SK-N-SH (cell line): ENCODE results near the gene TMX4. TPM values are rescaled to one million over a fixed set of nuclear protein-coding genes. Genes with fewer than 3 reads are reported as not detected.

ENCODE experiments used
- CTCF ChIA-PET: fragments of 300-600, 350-600 bp; formaldehyde crosslinking; extraction: SDS; loops from one replicate; lab custom pipeline; 2021; lab: Yijun Ruan, JAX
- POLR2A ChIA-PET: fragments of 350-600 bp; sonication (Branson Sonifier 250); formaldehyde crosslinking; extraction: SDS; loops from one replicate; lab custom pipeline; 2020; ENCODE audit warnings: antibody characterized with exemption, inconsistent platforms; lab: Yijun Ruan, JAX
- DNase-seq: peaks from one replicate; pipeline ENCODE4 v3.0.0; 2012
- H2AFZ ChIP-seq: fragments of 200-600 bp; sonication (generic); 2 replicates; pipeline ENCODE4 v1.8.1; 2016; ENCODE audit warnings: antibody characterized with exemption, mild to moderate bottlenecking, low read depth
- H3F3A ChIP-seq: fragments of 200-600 bp; sonication (generic); replicated peaks from 2 replicates; pipeline ENCODE3; 2016; ENCODE audit warnings: antibody characterized with exemption, mild to moderate bottlenecking; ENCODE audit not compliant: insufficient read depth
- H3K27ac ChIP-seq, 2 experiments: fragments of 200-500 bp in 1 of 2; fragments of 200-600 bp in 1 of 2; sonication (Bioruptor generic) in 1 of 2; sonication (generic), shearing (Covaris generic) in 1 of 2; 2 replicates each; pipeline versions ENCODE4 v1.5.1 to v1.6.1; 2014 to 2016; ENCODE audit warnings: low read depth in 2 of 2, inconsistent platforms in 1 of 2, low read length in 1 of 2, mild to moderate bottlenecking in 1 of 2, mixed read lengths in 1 of 2
- H3K27me3 ChIP-seq: fragments of 200-600 bp; sonication (generic), shearing (Covaris generic); 2 replicates; pipeline ENCODE4 v1.6.1; 2016; ENCODE audit warnings: mixed run types; ENCODE audit not compliant: insufficient read depth
- H3K36me3 ChIP-seq, 2 experiments: fragments of 200-500 bp in 1 of 2; fragments of 200-600 bp in 1 of 2; sonication (Bioruptor generic) in 1 of 2; sonication (generic) in 1 of 2; replicated peaks in 1 of 2; 2 replicates each; pipeline versions ENCODE3 to v1.5.1; 2014 to 2016; ENCODE audit warnings: low read length in 1 of 2, mild to moderate bottlenecking in 1 of 2; ENCODE audit not compliant: insufficient read depth in 2 of 2, control insufficient read depth in 1 of 2
- H3K4me1 ChIP-seq, 2 experiments: fragments of 200-500 bp in 1 of 2; fragments of 200-600 bp in 1 of 2; sonication (Bioruptor generic) in 1 of 2; sonication (generic), shearing (Covaris generic) in 1 of 2; 2 replicates each; pipeline versions ENCODE4 v1.5.1 to v1.6.1; 2014 to 2016; ENCODE audit warnings: low read depth in 1 of 2, low read length in 1 of 2, mixed run types in 1 of 2; ENCODE audit not compliant: insufficient read depth in 2 of 2, control insufficient read depth in 1 of 2
- H3K4me2 ChIP-seq: fragments of 200-600 bp; sonication (generic), shearing (Covaris generic); 2 replicates; pipeline ENCODE4 v1.6.1; 2017; ENCODE audit warnings: mixed run types
- H3K4me3 ChIP-seq, 2 experiments: fragments of 200-500 bp in 1 of 2; fragments of 200-600 bp in 1 of 2; sonication (Bioruptor generic) in 1 of 2; sonication (generic), shearing (Covaris generic) in 1 of 2; 2 replicates each; pipeline versions ENCODE4 v1.5.1 to v1.8.1; 2014 to 2016; ENCODE audit warnings: low read depth in 2 of 2, inconsistent platforms in 1 of 2, low read length in 1 of 2, mild to moderate bottlenecking in 1 of 2, mixed read lengths in 1 of 2, moderate library complexity in 1 of 2
- H3K79me2 ChIP-seq: fragments of 200-600 bp; sonication (generic); 2 replicates; pipeline ENCODE4 v1.8.1; 2017; ENCODE audit warnings: mild to moderate bottlenecking; ENCODE audit not compliant: insufficient read depth
- H3K9ac ChIP-seq: fragments of 200-600 bp; sonication (generic); 2 replicates; pipeline ENCODE4 v1.6.1; 2017; ENCODE audit warnings: mixed run types
- H3K9me2 ChIP-seq: fragments of 200-600 bp; sonication (generic); 2 replicates; pipeline ENCODE4 v1.6.1; 2017; ENCODE audit warnings: mixed run types
- H3K9me3 ChIP-seq: fragments of 200-600 bp; sonication (generic); 2 replicates; pipeline ENCODE4 v1.6.1; 2017; ENCODE audit warnings: mixed run types, mild to moderate bottlenecking, moderate library complexity
- H4K20me1 ChIP-seq: fragments of 200-600 bp; sonication (generic); 2 replicates; pipeline ENCODE4 v1.6.1; 2017; ENCODE audit warnings: mild to moderate bottlenecking, mixed run types; ENCODE audit not compliant: insufficient read depth
- CTCF ChIP-seq: fragments of 200-600 bp; sonication (generic); IDR thresholded peaks from 2 replicates; pipeline ENCODE4 v1.6.1; 2017; ENCODE audit warnings: antibody characterized with exemption, mild to moderate bottlenecking, moderate library complexity
- EP300 ChIP-seq, 2 experiments: IDR thresholded peaks; 2 replicates each; pipeline versions ENCODE4 v1.4.0 to v1.6.1; 2012; ENCODE audit warnings: borderline replicate concordance in 1 of 2, low read depth in 1 of 2, low read length in 1 of 2
- FOSL2 ChIP-seq: IDR thresholded peaks from 2 replicates; pipeline ENCODE4 v1.4.0; 2012; ENCODE audit warnings: low read depth, mild to moderate bottlenecking, moderate library complexity, borderline replicate concordance
- FOXJ3 ChIP-seq: sonication (generic); formaldehyde crosslinking; IDR thresholded peaks from 2 replicates; pipeline ENCODE4 v1.5.1; 2020; ENCODE audit warnings: mild to moderate bottlenecking, missing genetic modification reagents
- GABPA ChIP-seq: IDR thresholded peaks from 2 replicates; pipeline ENCODE4 v1.4.0; 2012; ENCODE audit warnings: low read depth, mild to moderate bottlenecking
- GATA2 ChIP-seq: sonication (generic); formaldehyde crosslinking; IDR thresholded peaks from 2 replicates; pipeline ENCODE4 v1.5.0; 2020; ENCODE audit warnings: mild to moderate bottlenecking, missing genetic modification reagents
- JUND ChIP-seq: IDR thresholded peaks from 2 replicates; pipeline ENCODE4 v1.4.0; 2012
- MXI1 ChIP-seq: IDR thresholded peaks from 2 replicates; pipeline ENCODE4 v1.6.1; 2012; ENCODE audit warnings: mild to moderate bottlenecking, low read depth, low read length, improper control_type of control experiment
- POLR2AphosphoS5 ChIP-seq: IDR thresholded peaks from 2 replicates; pipeline ENCODE4 v1.6.1; 2012; ENCODE audit warnings: low read depth, low read length
- RAD21 ChIP-seq: IDR thresholded peaks from 2 replicates; pipeline ENCODE4 v1.6.1; 2012; ENCODE audit warnings: mild to moderate bottlenecking, low read length
- RCOR1 ChIP-seq: fragments of 150-350 bp; IDR thresholded peaks from 2 replicates; pipeline ENCODE4 v1.6.1; 2017; ENCODE audit warnings: antibody characterized with exemption, low read length
- SMC3 ChIP-seq: IDR thresholded peaks from 2 replicates; pipeline ENCODE4 v1.6.1; 2012; ENCODE audit warnings: low read depth, low read length, improper control_type of control experiment
- TEAD4 ChIP-seq: IDR thresholded peaks from 2 replicates; pipeline ENCODE4 v1.4.0; 2012; ENCODE audit warnings: mild to moderate bottlenecking, borderline replicate concordance; ENCODE audit not compliant: insufficient read depth
- USF1 ChIP-seq: IDR thresholded peaks from 2 replicates; pipeline ENCODE4 v1.4.0; 2012; ENCODE audit warnings: low read depth, borderline replicate concordance
- USF2 ChIP-seq: fragments of 150-350 bp; IDR thresholded peaks from 2 replicates; pipeline ENCODE4 v1.6.1; 2017; ENCODE audit warnings: antibody characterized with exemption, low read length, low read depth, borderline replicate concordance
- YY1 ChIP-seq: IDR thresholded peaks from 2 replicates; pipeline ENCODE4 v1.4.0; 2012; ENCODE audit warnings: low read depth, mild to moderate bottlenecking
- WGBS: methylation state at CpG from one replicate; pipeline ENCODE4 v1.1.6; 2017; ENCODE audit warnings: low lambda C conversion rate; 5-methylcytosine and 5-hydroxymethylcytosine counted together
- polyA plus RNA-seq, 3 experiments: library from polyadenylated mRNA; depleted of rRNA; stranded (reverse); fragments of >200 nt; gene quantifications; 2 replicates each; pipeline ENCODE4 v1.2.3, GENCODE V29; 2012
- TF ChIP-seq, protein P1 (sequence below): fragments of 150-350 bp; IDR thresholded peaks from 2 replicates; pipeline ENCODE4 v1.6.1; 2016; ENCODE audit warnings: mild to moderate bottlenecking, low read depth, low read length
- TF ChIP-seq, protein P2 (sequence below): IDR thresholded peaks from 2 replicates; pipeline ENCODE4 v1.4.0; 2012; ENCODE audit warnings: low read depth
- TF ChIP-seq, protein P3 (sequence below): IDR thresholded peaks from 2 replicates; pipeline ENCODE4 v1.4.0; 2012; ENCODE audit warnings: low read depth, borderline replicate concordance

Gene TMX4
- polyA plus RNA-seq, 1 of the 3 experiments (the other 2 are of a cell fraction): 10.9 TPM

- Histone ChIP-seq H3K4me1 (no peaks in the 10 kb centered on the region; a peak in 2 of 4 replicates), H3K36me3 (peaks cover 19 to 75% of the 10 kb centered on the region in 2 experiments), H2AFZ (no peak overlapping the region), H4K20me1 (no peaks in the 10 kb centered on the region), H3F3A (no peaks in the 10 kb centered on the region), H3K27ac (no peak overlapping the region), H3K9me3 (no peaks in the 10 kb centered on the region), H3K79me2 (no peaks in the 10 kb centered on the region), H3K9me2 (no peaks in the 10 kb centered on the region)
- WGBS: 100% methylated on average over 2 of the region's 2 CpGs
- CTCF ChIA-PET: interaction anchor here (0.6 to 5.9 kb wide), 4 partner anchors 35 to 1088 kb away, joined by 3 to 45 read pairs (median 12); no protein-coding TSS in a partner anchor
- no peak for DNase-seq
- TF ChIP-seq, protein P1, sequence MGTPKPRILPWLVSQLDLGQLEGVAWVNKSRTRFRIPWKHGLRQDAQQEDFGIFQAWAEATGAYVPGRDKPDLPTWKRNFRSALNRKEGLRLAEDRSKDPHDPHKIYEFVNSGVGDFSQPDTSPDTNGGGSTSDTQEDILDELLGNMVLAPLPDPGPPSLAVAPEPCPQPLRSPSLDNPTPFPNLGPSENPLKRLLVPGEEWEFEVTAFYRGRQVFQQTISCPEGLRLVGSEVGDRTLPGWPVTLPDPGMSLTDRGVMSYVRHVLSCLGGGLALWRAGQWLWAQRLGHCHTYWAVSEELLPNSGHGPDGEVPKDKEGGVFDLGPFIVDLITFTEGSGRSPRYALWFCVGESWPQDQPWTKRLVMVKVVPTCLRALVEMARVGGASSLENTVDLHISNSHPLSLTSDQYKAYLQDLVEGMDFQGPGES: no peak
- no peak for TF ChIP-seq MXI1
- TF ChIP-seq, all 33 proteins: peak for 0
- H3K27me3 ChIP-seq: no peaks in the 10 kb centered on the region
- no peak overlapping the region for H3K4me2 ChIP-seq
- H3K9ac ChIP-seq: no peak overlapping the region
- no peak overlapping the region for H3K4me3 ChIP-seq
- POLR2A ChIA-PET: no interaction called here
Measured at GRCh38 chr20:7984192-7984591, 35.4 kb downstream of the TMX4 start.

GRCh38 chr20:7981374-7981773 is 38.2 kb downstream of the TMX4 start:
- peaks cover 17 to 68% of the 10 kb centered on the region in 2 experiments for H3K36me3 ChIP-seq
- no peak overlapping the region for H3K4me2 ChIP-seq
- H3K9ac ChIP-seq: no peak overlapping the region
- no peak overlapping the region for H2AFZ ChIP-seq
- H3K4me1 ChIP-seq: no peaks in the 10 kb centered on the region; a peak in 2 of 4 replicates
- H3K9me2 ChIP-seq: no peaks in the 10 kb centered on the region
- H4K20me1 ChIP-seq: no peaks in the 10 kb centered on the region
- no peaks in the 10 kb centered on the region for H3K9me3 ChIP-seq
- no peaks in the 10 kb centered on the region for H3F3A ChIP-seq
- no peak for DNase-seq
- no peak overlapping the region for H3K27ac ChIP-seq
- no peaks in the 10 kb centered on the region for H3K79me2 ChIP-seq
- no peak overlapping the region for H3K4me3 ChIP-seq
- POLR2A ChIA-PET: no interaction called here
- no peaks in the 10 kb centered on the region for H3K27me3 ChIP-seq
- CTCF ChIA-PET: interaction anchor here (0.8 to 5.9 kb wide), 6 partner anchors 20 to 740 kb away, joined by 3 to 45 read pairs (median 6); partner anchors contain the start of gene TMX4
- TF ChIP-seq, protein P2, sequence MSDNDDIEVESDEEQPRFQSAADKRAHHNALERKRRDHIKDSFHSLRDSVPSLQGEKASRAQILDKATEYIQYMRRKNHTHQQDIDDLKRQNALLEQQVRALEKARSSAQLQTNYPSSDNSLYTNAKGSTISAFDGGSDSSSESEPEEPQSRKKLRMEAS: no peak
- TF ChIP-seq FOXJ3 (CRISPR knock-in tag) (no peak), POLR2AphosphoS5 (no peak), YY1 (no peak), USF2 (no peak), SMC3 (no peak), FOSL2 (no peak), USF1 (no peak), RCOR1 (no peak), EP300 (IDR thresholded peaks at IDR 0.05; ENCODE audit: borderline replicate concordance in 1 of 2, low read depth in 1 of 2, low read length in 1 of 2) (no peak), RAD21 (no peak), GABPA (no peak), JUND (no peak), CTCF (no peak), TEAD4 (no peak), GATA2 (CRISPR knock-in tag) (no peak)
- TF ChIP-seq, protein P3, sequence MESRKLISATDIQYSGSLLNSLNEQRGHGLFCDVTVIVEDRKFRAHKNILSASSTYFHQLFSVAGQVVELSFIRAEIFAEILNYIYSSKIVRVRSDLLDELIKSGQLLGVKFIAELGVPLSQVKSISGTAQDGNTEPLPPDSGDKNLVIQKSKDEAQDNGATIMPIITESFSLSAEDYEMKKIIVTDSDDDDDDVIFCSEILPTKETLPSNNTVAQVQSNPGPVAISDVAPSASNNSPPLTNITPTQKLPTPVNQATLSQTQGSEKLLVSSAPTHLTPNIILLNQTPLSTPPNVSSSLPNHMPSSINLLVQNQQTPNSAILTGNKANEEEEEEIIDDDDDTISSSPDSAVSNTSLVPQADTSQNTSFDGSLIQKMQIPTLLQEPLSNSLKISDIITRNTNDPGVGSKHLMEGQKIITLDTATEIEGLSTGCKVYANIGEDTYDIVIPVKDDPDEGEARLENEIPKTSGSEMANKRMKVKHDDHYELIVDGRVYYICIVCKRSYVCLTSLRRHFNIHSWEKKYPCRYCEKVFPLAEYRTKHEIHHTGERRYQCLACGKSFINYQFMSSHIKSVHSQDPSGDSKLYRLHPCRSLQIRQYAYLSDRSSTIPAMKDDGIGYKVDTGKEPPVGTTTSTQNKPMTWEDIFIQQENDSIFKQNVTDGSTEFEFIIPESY: no peak
